Sigmoid colon (tissue), 4 donors: ENCODE results near the gene MX1.

Experiments
- EP300 ChIP-seq, 4 donors: sonication (generic); formaldehyde crosslinking; IDR thresholded peaks; one replicate each; pipeline ENCODE4 v1.6.1; 2017; ENCODE audit warnings: antibody characterized with exemption in 4 of 4
- POLR2A ChIP-seq, 2 donors: fragments of 450-650 bp; IDR thresholded peaks; one replicate each; pipeline ENCODE4 v1.6.1; 2016; ENCODE audit warnings: antibody characterized with exemption in 2 of 2, mild to moderate bottlenecking in 2 of 2, moderate library complexity in 2 of 2

- TF ChIP-seq POLR2A (IDR thresholded peaks at IDR 0.05) = no peak
- TF ChIP-seq EP300 (IDR thresholded peaks at IDR 0.05) = no peak
These were observed 37.8 kb upstream of the MX1 start for GRCh38 chr21:41388259-41388658.
